H9 (cell line): Measurements from ENCODE around the gene FAM184A. TPM values are rescaled to one million over a fixed set of nuclear protein-coding genes. Genes with fewer than 3 reads are reported as not detected.

Experiments used
- DNase-seq: peaks from one replicate; pipeline ENCODE4 v3.0.0-alpha.2; 2017
- H2AFZ ChIP-seq: one replicate; pipeline ENCODE4 v1.6.1; 2013; ENCODE audit warnings: mild to moderate bottlenecking, low read length, control low read depth, moderate library complexity
- H2AK5ac ChIP-seq: 2 replicates; pipeline ENCODE4 v1.6.1; 2013; ENCODE audit warnings: low read length, control low read depth, mixed read lengths; ENCODE audit not compliant: insufficient read length
- H2BK120ac ChIP-seq: one replicate; pipeline ENCODE4 v1.6.1; 2013; ENCODE audit warnings: low read depth, mild to moderate bottlenecking, low read length, control low read depth, inconsistent platforms; ENCODE audit not compliant: poor library complexity, severe bottlenecking
- H2BK12ac ChIP-seq: 2 replicates; pipeline ENCODE4 v1.6.1; 2013; ENCODE audit warnings: low read length, control low read depth, mixed read lengths, low read depth; ENCODE audit not compliant: insufficient read length
- H2BK15ac ChIP-seq: 2 replicates; pipeline ENCODE4 v1.6.1; 2013; ENCODE audit warnings: low read depth, low read length, control low read depth
- H2BK20ac ChIP-seq: one replicate; pipeline ENCODE4 v1.6.1; 2013; ENCODE audit warnings: low read depth, mild to moderate bottlenecking, low read length, control low read depth, inconsistent platforms; ENCODE audit not compliant: poor library complexity, severe bottlenecking
- H2BK5ac ChIP-seq: 2 replicates; pipeline ENCODE4 v1.6.1; 2013; ENCODE audit warnings: low read length, control low read depth, mixed read lengths; ENCODE audit not compliant: insufficient read length
- H3K14ac ChIP-seq: 2 replicates; pipeline ENCODE4 v1.6.1; 2013; ENCODE audit warnings: low read length, control low read depth; ENCODE audit not compliant: insufficient read depth
- H3K18ac ChIP-seq: 2 replicates; pipeline ENCODE4 v1.6.1; 2013; ENCODE audit warnings: low read depth, mild to moderate bottlenecking, mixed read lengths, low read length, control low read depth; ENCODE audit not compliant: insufficient read length
- H3K23ac ChIP-seq: 2 replicates; pipeline ENCODE4 v1.6.1; 2013; ENCODE audit warnings: low read length, control low read depth, mixed read lengths, low read depth; ENCODE audit not compliant: insufficient read length
- H3K23me2 ChIP-seq: 2 replicates; pipeline ENCODE4 v1.6.1; 2013; ENCODE audit warnings: low read depth, mild to moderate bottlenecking, mixed read lengths, low read length, control low read depth; ENCODE audit not compliant: insufficient read length, poor library complexity, severe bottlenecking
- H3K27ac ChIP-seq: 2 replicates; pipeline ENCODE4 v1.5.1; 2013; ENCODE audit warnings: low read length, control low read depth, mixed read lengths, low read depth; ENCODE audit not compliant: insufficient read length
- H3K27me3 ChIP-seq: 2 replicates; pipeline ENCODE4 v1.6.1; 2013; ENCODE audit warnings: low read length, control low read depth, inconsistent platforms; ENCODE audit not compliant: insufficient read depth
- H3K4ac ChIP-seq: 2 replicates; pipeline ENCODE4 v1.6.1; 2013; ENCODE audit warnings: low read depth, mild to moderate bottlenecking, control low read depth, inconsistent platforms, low read length, moderate library complexity
- H3K4me1 ChIP-seq: 2 replicates; pipeline ENCODE4 v1.6.1; 2013; ENCODE audit warnings: low read length, control low read depth, inconsistent platforms; ENCODE audit not compliant: insufficient read depth
- H3K4me2 ChIP-seq: 2 replicates; pipeline ENCODE4 v1.6.1; 2013; ENCODE audit warnings: low read length, control low read depth, mixed read lengths; ENCODE audit not compliant: insufficient read length, insufficient read depth
- H3K56ac ChIP-seq: 2 replicates; pipeline ENCODE4 v1.6.1; 2013; ENCODE audit warnings: low read depth, mild to moderate bottlenecking, mixed read lengths, low read length, control low read depth; ENCODE audit not compliant: insufficient read length
- H3K79me1 ChIP-seq: 2 replicates; pipeline ENCODE4 v1.6.1; 2013; ENCODE audit warnings: low read depth, mild to moderate bottlenecking, moderate library complexity, low read length, control low read depth, inconsistent platforms; ENCODE audit not compliant: insufficient read depth, poor library complexity, severe bottlenecking
- H3K79me2 ChIP-seq: 2 replicates; pipeline ENCODE4 v1.6.1; 2013; ENCODE audit warnings: low read length, control low read depth, inconsistent platforms; ENCODE audit not compliant: insufficient read depth
- H3K9ac ChIP-seq: 2 replicates; pipeline ENCODE4 v1.6.1; 2013; ENCODE audit warnings: low read length, control low read depth, mixed read lengths; ENCODE audit not compliant: insufficient read length; ENCODE audit errors: extremely low read depth
- H3K9me3 ChIP-seq: one replicate; pipeline ENCODE4 v1.6.1; 2013; ENCODE audit warnings: low read depth, low read length, inconsistent platforms; ENCODE audit not compliant: control insufficient read depth
- H3T11ph ChIP-seq: one replicate; pipeline ENCODE4 v1.6.1; 2013; ENCODE audit warnings: mild to moderate bottlenecking, low read length, control low read depth, inconsistent platforms
- H4K20me1 ChIP-seq: one replicate; pipeline ENCODE4 v1.6.1; 2013; ENCODE audit not compliant: control insufficient read depth, insufficient read length, insufficient read depth
- H4K5ac ChIP-seq: 2 replicates; pipeline ENCODE4 v1.6.1; 2013; ENCODE audit warnings: low read depth, mild to moderate bottlenecking, mixed read lengths, low read length, control low read depth; ENCODE audit not compliant: insufficient read length
- H4K8ac ChIP-seq: replicated peaks from 2 replicates; pipeline ENCODE4 v1.6.1; 2013; ENCODE audit warnings: low read length, control low read depth, mixed read lengths, low read depth; ENCODE audit not compliant: insufficient read length
- H4K91ac ChIP-seq: 2 replicates; pipeline ENCODE4 v1.6.1; 2013; ENCODE audit warnings: low read depth, mild to moderate bottlenecking, moderate library complexity, mixed read lengths, low read length, control low read depth; ENCODE audit not compliant: insufficient read length
- H3K27ac Mint-ChIP-seq, 3 experiments: 2 replicates in 2 of 3; 3 replicates in 1 of 3; pipeline ENCODE4 v1.8.0; 2020 to 2021; ENCODE audit warnings: mixed read lengths in 3 of 3, mild to moderate bottlenecking in 1 of 3, moderate library complexity in 1 of 3
- H3K27me3 Mint-ChIP-seq: 2 replicates; pipeline ENCODE4 v1.8.0; 2021; ENCODE audit warnings: low read depth, mild to moderate bottlenecking, moderate library complexity, mixed read lengths
- H3K36me3 Mint-ChIP-seq, 3 experiments: 2 replicates in 2 of 3; 3 replicates in 1 of 3; pipeline ENCODE4 v1.8.0; 2020 to 2021; ENCODE audit warnings: low read depth in 3 of 3, mixed read lengths in 3 of 3; ENCODE audit not compliant: insufficient read depth in 1 of 3
- H3K4me1 Mint-ChIP-seq, 2 experiments: 2 replicates each; pipeline ENCODE4 v1.8.0; 2020; ENCODE audit warnings: mixed read lengths in 2 of 2
- H3K4me3 Mint-ChIP-seq, 2 experiments: 2 replicates in 1 of 2; 3 replicates in 1 of 2; pipeline ENCODE4 v1.8.0; 2020 to 2021; ENCODE audit warnings: mild to moderate bottlenecking in 2 of 2, mixed read lengths in 2 of 2, moderate library complexity in 1 of 2
- H3K9me3 Mint-ChIP-seq, 2 experiments: 2 replicates in 1 of 2; 3 replicates in 1 of 2; pipeline ENCODE4 v1.8.0; 2020; ENCODE audit warnings: mild to moderate bottlenecking in 2 of 2, mixed read lengths in 2 of 2, moderate library complexity in 1 of 2
- WGBS: extraction: QIAGEN DNeasy Blood & Tissue Kit; methylation state at CpG from one replicate; pipeline ENCODE4 v1.1.7; 2013; ENCODE audit warnings: missing lambda C conversion rate, low lambda C conversion rate, mixed read lengths; ENCODE audit not compliant: insufficient read length; ENCODE audit errors: extremely low coverage; 5-methylcytosine and 5-hydroxymethylcytosine counted together
- total RNA-seq: library from RNA; stranded (reverse); gene quantifications from 2 replicates; pipeline ENCODE4 v1.2.1, GENCODE V29; 2021
- TF ChIP-seq, protein P1 (sequence below): fragments of 200-600 bp; sonication (generic); conservative IDR thresholded peaks from 3 replicates; pipeline ENCODE4 v1.8.0; 2021; ENCODE audit warnings: antibody characterized with exemption, mild to moderate bottlenecking

The FAM184A gene
- total RNA-seq, 1 experiment from 2014 or later, result 11.4 TPM

DNA sequence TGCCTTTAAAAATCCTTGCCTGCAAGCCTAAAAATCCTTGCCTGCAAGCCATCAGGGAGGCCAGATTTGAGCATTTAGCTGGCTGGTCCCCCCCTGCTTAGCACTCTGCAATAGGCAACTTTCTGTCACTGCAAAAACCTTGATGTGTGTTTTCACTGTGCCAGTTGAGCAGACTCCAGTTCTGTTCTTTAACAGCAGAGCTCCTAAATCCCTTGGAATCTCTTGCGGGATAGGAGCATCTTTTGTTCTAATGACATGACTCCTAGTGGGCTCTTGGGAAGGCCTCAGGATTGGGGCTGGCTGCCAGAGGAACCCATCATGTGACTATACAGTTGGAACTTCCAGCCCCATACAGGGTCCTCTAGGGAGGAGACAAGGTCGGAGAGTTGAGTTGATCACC is 50.4 kb downstream of the FAM184A start:
- no peak overlapping the region for H4K5ac ChIP-seq
- no peak overlapping the region for H3K4ac ChIP-seq
- H4K20me1 ChIP-seq, result no peaks in the 10 kb centered on the region
- no peak overlapping the region for H2BK120ac ChIP-seq
- H3K4me1 ChIP-seq, result peaks cover 12% of the 10 kb centered on the region
- no peak overlapping the region for H2BK20ac ChIP-seq
- H4K91ac ChIP-seq, result no peak overlapping the region
- Mint-ChIP-seq H3K4me1 (peaks cover 59 to 64% of the 10 kb centered on the region in 2 experiments), H3K36me3 (peaks cover 0 to 3% (median 0%) of the 10 kb centered on the region in 3 experiments; a peak in 1 of 7 replicates), H3K27me3 (no peaks in the 10 kb centered on the region), H3K4me3 (peak overlapping the region in 1 of 2 experiments; percentile 51; a peak in 2 of 5 replicates), H3K27ac (peak overlapping the region; percentile 0 to 70 (median 31); a peak in 5 of 7 replicates), H3K9me3 (no peaks in the 10 kb centered on the region)
- H3T11ph ChIP-seq, result no peak overlapping the region
- no peak overlapping the region for H2BK15ac ChIP-seq
- H2AFZ ChIP-seq, result no peak overlapping the region
- H3K4me2 ChIP-seq, result no peak overlapping the region
- H3K23me2 ChIP-seq, result no peaks in the 10 kb centered on the region
- H2BK12ac ChIP-seq, result no peak overlapping the region
- H3K56ac ChIP-seq, result no peak overlapping the region
- H4K8ac ChIP-seq, result no peak overlapping the region
- no peaks in the 10 kb centered on the region for H3K9me3 ChIP-seq
- TF ChIP-seq, protein P1, sequence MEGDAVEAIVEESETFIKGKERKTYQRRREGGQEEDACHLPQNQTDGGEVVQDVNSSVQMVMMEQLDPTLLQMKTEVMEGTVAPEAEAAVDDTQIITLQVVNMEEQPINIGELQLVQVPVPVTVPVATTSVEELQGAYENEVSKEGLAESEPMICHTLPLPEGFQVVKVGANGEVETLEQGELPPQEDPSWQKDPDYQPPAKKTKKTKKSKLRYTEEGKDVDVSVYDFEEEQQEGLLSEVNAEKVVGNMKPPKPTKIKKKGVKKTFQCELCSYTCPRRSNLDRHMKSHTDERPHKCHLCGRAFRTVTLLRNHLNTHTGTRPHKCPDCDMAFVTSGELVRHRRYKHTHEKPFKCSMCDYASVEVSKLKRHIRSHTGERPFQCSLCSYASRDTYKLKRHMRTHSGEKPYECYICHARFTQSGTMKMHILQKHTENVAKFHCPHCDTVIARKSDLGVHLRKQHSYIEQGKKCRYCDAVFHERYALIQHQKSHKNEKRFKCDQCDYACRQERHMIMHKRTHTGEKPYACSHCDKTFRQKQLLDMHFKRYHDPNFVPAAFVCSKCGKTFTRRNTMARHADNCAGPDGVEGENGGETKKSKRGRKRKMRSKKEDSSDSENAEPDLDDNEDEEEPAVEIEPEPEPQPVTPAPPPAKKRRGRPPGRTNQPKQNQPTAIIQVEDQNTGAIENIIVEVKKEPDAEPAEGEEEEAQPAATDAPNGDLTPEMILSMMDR, result no peak
- H3K79me2 ChIP-seq, result no peaks in the 10 kb centered on the region
- no CpG with 5 or more reads among the region's 2 CpGs for WGBS
- DNase-seq, result no peak
- no peak overlapping the region for H3K27ac ChIP-seq
- peaks cover 7% of the 10 kb centered on the region; the same call in 1 of the 2 replicates for H3K27me3 ChIP-seq
- H3K9ac ChIP-seq, result no peak overlapping the region
- no peaks in the 10 kb centered on the region for H3K79me1 ChIP-seq
- H3K18ac ChIP-seq, result no peak overlapping the region
- H3K23ac ChIP-seq, result no peak overlapping the region
- H3K14ac ChIP-seq, result no peak overlapping the region
- no peak overlapping the region for H2AK5ac ChIP-seq
- H2BK5ac ChIP-seq, result no peak overlapping the region
